Activated naive CD4-positive, alpha-beta T cell treated with anti-CD3 and anti-CD28 coated beads, Interleukin-2, amount 10 ng/mL, durations not matched to agents 7 days and 5 days (primary cell): ENCODE measurements around the gene HSPA9.

Experiments
- CTCF ChIA-PET: fragments of 350-600 bp; sonication (Branson Sonifier 250); formaldehyde crosslinking; loops from one replicate; lab custom pipeline; 2021; ENCODE audit warnings: antibody characterized with exemption; lab: Charles Lee
- DNase-seq: peaks from one replicate; pipeline ENCODE4 v3.0.0-alpha.2; 2020
- H3K27ac Mint-ChIP-seq: one replicate; pipeline ENCODE4 v1.8.0; 2021; ENCODE audit warnings: mild to moderate bottlenecking, moderate library complexity, mixed read lengths
- H3K27me3 Mint-ChIP-seq: one replicate; pipeline ENCODE4 v1.8.0; 2021; ENCODE audit warnings: mild to moderate bottlenecking, mixed read lengths
- H3K36me3 Mint-ChIP-seq: one replicate; pipeline ENCODE4 v1.8.0; 2021; ENCODE audit warnings: mixed read lengths
- H3K4me1 Mint-ChIP-seq: one replicate; pipeline ENCODE4 v1.8.0; 2021; ENCODE audit warnings: mixed read lengths
- H3K4me3 Mint-ChIP-seq: one replicate; pipeline ENCODE4 v1.8.0; 2021; ENCODE audit warnings: mild to moderate bottlenecking, moderate library complexity, mixed read lengths
- H3K9me3 Mint-ChIP-seq: one replicate; pipeline ENCODE4 v1.8.0; 2021; ENCODE audit warnings: mixed read lengths

The HSPA9 gene

DNA sequence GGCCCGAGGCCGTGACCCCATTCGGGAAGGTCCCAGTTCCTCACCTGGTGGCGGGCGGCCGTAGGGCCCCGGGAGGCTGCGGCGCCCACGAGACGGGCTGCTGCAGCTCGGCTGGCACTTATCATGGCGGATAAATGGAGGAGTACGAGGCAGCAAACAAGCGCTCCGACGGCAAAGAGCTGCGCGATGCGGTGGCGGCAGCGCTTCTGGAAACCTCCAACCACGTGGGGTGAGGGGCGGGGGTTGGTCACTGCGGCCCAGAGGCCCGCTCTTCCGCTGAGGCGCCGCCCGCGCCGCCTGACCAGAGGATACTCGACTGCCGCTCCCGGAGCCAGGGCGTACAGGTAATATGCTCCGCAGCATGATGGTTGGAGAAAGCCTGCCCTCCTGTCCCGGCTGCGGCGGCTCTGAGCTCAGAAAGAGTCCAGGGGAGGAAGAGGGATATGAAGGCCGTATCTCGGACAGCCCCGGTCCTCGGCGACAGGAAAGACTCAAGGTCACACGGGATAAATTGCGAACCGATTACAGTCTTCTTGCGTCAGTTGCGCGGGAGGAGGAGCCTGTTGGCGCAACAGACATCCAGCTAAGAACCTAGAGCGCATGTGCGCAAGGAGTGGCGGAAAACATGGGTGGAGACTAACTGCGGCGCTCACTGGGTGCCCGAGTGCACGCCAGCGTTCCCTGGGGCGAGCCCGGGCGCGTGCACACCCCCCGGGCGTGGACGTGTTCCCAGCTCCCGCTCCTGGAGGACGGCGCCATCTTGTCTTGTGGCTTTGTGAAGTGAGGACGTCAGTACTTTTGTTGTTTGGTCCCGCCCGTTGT, at the start of gene HSPA9:
TSS of gene HSPA9 (minus strand) at position 208 of the 822 bp plus-strand sequence. CDS start at position 125, 83 bp downstream.
- Mint-ChIP-seq H3K9me3 (no peaks in the 10 kb centered on the region), H3K36me3 (peaks cover 36% of the 10 kb centered on the region)
- CTCF ChIA-PET = interaction anchor here (1.5 kb wide), 1 partner anchor 222 kb away, joined by 4 read pairs; no protein-coding TSS in a partner anchor

DNA sequence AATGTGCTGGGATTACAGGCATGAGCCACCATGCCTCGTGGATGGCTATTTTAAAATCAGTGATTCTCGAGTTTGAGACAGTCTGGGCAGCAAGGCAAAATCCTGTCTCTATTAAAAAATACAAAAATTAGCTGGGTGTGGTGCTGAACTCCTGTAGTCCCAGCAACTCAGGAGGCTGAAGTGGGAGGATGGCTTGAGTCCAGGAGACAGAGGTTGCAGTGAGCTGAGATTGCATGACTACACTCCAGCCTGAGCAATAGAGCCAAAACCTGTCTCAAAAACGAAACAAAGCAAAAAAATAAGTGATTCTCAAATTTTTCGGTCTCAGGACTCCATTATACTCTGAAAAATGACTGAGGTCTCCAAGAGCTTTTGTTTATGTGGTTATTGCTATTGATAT, 47.9 kb upstream of the HSPA9 start:
- no peak overlapping the region for H3K27ac Mint-ChIP-seq
- peaks cover 66% of the 10 kb centered on the region for H3K27me3 Mint-ChIP-seq
- DNase-seq = no peak
- no peaks in the 10 kb centered on the region for H3K4me1 Mint-ChIP-seq
- H3K9me3 Mint-ChIP-seq = no peaks in the 10 kb centered on the region
- H3K4me3 Mint-ChIP-seq = no peak overlapping the region
- no peaks in the 10 kb centered on the region for H3K36me3 Mint-ChIP-seq
- CTCF ChIA-PET = interaction anchor here (0.9 to 1.0 kb wide), 2 partner anchors 17 to 22 kb away, joined by 3 to 4 read pairs; no protein-coding TSS in a partner anchor

More for the DNA sequence above, at the start of gene HSPA9:
- Mint-ChIP-seq H3K27me3 (no peaks in the 10 kb centered on the region), H3K4me3 (peak within 1 kb of the TSS; percentile 93), H3K27ac (peak within 1 kb of the TSS; percentile 99), H3K4me1 (peaks cover 44% of the 10 kb centered on the region)
- DNase-seq = peak; percentile 98

DNA sequence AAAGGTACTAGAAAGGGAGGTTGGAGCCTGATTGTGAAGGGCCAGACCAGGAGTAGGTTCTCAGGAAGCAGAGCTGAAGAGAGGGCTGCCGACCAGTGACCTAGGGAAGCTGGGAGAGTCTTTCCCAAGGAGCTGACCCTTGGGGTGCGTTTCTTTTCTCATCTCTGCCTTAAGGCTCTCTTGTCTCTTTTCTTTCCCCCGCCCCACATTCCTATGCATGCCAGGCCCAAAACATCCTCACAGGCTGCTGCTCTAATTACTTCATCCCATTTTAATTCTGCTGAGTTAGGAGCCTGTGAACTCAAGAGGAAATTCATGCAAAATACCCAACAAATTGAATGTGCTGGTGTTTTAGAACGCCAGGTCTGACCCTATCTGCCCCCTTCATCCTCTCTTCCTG, 46.9 kb upstream of the HSPA9 start:
- H3K4me1 Mint-ChIP-seq = no peaks in the 10 kb centered on the region
- no peak for DNase-seq
- H3K9me3 Mint-ChIP-seq = no peaks in the 10 kb centered on the region
- H3K27ac Mint-ChIP-seq = no peak overlapping the region
- CTCF ChIA-PET = no interaction called here
- H3K4me3 Mint-ChIP-seq = no peak overlapping the region
- H3K27me3 Mint-ChIP-seq = peaks cover 60% of the 10 kb centered on the region
- no peaks in the 10 kb centered on the region for H3K36me3 Mint-ChIP-seq

GRCh38 chr5:138620663-138621224, 45.5 kb upstream of the HSPA9 start:
- H3K4me1 Mint-ChIP-seq = no peaks in the 10 kb centered on the region
- CTCF ChIA-PET = interaction anchor here (1.1 kb wide), 1 partner anchor 26 kb away, joined by 3 read pairs; no protein-coding TSS in a partner anchor
- no peak overlapping the region for H3K4me3 Mint-ChIP-seq
- no peaks in the 10 kb centered on the region for H3K9me3 Mint-ChIP-seq
- H3K36me3 Mint-ChIP-seq = no peaks in the 10 kb centered on the region
- H3K27ac Mint-ChIP-seq = no peak overlapping the region
- DNase-seq = no peak
- H3K27me3 Mint-ChIP-seq = peaks cover 61% of the 10 kb centered on the region

DNA sequence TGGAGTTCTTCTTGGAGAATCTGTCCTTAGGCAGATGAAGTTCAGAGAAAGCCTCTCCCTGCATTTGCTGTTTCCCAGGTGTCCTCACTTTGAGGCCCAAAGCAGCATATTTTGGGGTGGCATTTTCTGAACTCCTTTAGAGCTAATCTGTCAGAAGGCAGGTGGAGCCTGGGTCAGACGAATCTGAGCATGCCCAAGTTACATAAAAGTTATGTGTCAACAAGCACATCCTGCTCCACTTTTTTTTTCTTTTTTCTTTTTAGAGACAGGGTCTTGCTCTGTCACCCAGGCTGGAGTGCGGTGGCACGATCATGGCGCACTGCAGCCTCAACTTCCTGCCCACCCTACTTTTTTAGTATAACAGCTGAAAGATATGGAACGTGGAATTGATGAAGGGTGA, 41.3 kb upstream of the HSPA9 start:
- no peaks in the 10 kb centered on the region for H3K9me3 Mint-ChIP-seq
- H3K4me3 Mint-ChIP-seq = no peak overlapping the region
- H3K27me3 Mint-ChIP-seq = peaks cover 53% of the 10 kb centered on the region
- DNase-seq = no peak
- no peak overlapping the region for H3K27ac Mint-ChIP-seq
- H3K36me3 Mint-ChIP-seq = no peaks in the 10 kb centered on the region
- no peaks in the 10 kb centered on the region for H3K4me1 Mint-ChIP-seq
- CTCF ChIA-PET = interaction anchor here (0.6 kb wide), 2 partner anchors 37 to 182 kb away, joined by 3 read pairs; no protein-coding TSS in a partner anchor

DNA sequence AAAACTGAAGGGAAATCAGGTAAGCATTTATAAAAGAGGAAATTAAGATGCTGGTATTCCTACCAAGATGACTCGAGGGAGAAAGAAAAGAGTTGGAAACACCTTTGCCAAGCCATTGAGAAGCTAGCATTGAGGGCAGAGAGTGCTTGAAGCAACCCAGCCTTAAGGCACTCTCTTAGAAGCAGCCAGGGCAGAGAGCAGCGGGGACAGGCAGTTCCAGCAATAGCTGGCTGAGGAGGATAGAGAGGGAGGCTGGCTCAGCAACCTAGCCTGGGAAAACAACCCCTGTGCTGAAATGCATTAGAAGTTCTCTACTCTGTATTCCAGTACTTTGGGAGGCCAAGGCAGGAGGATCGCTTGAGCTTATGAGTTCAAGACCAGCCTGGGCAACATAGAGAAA, 40.3 kb upstream of the HSPA9 start:
- Mint-ChIP-seq H3K36me3 (no peaks in the 10 kb centered on the region), H3K27me3 (peaks cover 60% of the 10 kb centered on the region), H3K4me1 (peaks cover 2% of the 10 kb centered on the region), H3K27ac (no peak overlapping the region), H3K9me3 (no peaks in the 10 kb centered on the region), H3K4me3 (no peak overlapping the region)
- DNase-seq = no peak
- CTCF ChIA-PET = no interaction called here

DNA sequence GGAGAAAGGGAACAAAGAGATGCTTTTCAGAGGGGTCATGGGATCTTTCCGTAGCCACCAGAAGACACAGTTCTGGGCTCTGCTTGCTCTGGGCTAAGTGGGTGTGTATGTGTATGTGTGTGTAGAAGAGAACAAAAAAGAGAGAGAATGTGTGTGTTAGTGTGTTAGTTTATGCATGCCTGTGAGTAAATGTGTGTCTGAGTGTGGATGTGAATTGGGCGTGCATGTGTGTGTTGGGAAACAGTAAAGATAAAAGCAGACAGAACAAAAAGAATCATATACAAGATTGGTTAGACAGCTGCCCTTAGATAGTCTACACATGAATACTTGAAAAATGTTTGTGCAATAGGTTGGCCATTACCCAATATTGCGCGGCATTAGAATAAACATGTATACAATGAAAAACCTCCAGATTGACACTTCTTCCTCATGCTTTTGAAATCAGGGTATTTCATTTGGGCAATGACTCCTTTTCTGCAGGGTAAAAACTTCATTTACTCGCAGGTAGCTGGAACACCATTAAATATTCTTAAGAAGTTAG, 36.5 kb upstream of the HSPA9 start:
- CTCF ChIA-PET = interaction anchor here (1.7 kb wide), 1 partner anchor 29 kb away, joined by 4 read pairs; no protein-coding TSS in a partner anchor

GRCh38 chr5:138610918-138611677, 35.9 kb upstream of the HSPA9 start:
- Mint-ChIP-seq H3K27me3 (peaks cover 61% of the 10 kb centered on the region), H3K4me1 (peaks cover 2% of the 10 kb centered on the region), H3K9me3 (no peaks in the 10 kb centered on the region), H3K4me3 (no peak overlapping the region), H3K36me3 (no peaks in the 10 kb centered on the region), H3K27ac (no peak overlapping the region)
- DNase-seq = no peak
- CTCF ChIA-PET = interaction anchor here (1.7 kb wide), 1 partner anchor 30 kb away, joined by 4 read pairs; no protein-coding TSS in a partner anchor

More for the DNA sequence above, 36.5 kb upstream of the HSPA9 start:
- Mint-ChIP-seq H3K27ac (no peak overlapping the region), H3K9me3 (no peaks in the 10 kb centered on the region), H3K36me3 (no peaks in the 10 kb centered on the region), H3K4me3 (no peak overlapping the region), H3K27me3 (peaks cover 63% of the 10 kb centered on the region), H3K4me1 (peaks cover 2% of the 10 kb centered on the region)
- no peak for DNase-seq

DNA sequence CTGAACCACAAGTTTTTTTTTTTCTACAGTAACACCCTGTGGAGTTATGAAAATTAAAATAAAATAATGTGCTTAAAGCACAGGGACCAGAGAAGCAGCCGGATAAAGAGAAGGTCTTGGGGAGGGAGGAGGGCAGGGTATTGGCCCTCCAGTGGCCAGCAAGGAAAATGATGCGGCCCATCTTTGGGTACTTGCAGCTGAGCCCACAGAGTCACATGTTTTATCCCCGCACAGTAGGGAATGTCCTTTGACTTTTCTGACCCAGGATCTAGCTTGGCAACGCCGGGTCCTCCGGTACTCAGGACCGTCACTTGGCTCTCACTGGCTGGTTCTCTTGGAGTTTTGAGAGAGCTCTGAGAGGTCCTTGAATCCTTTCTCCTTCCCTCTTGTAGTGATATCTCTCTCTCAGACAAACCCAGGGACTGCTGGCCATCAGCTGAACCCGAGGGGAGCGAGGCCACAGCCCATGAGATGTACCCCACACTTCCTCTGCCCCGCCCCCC, 35.3 kb upstream of the HSPA9 start:
- Mint-ChIP-seq H3K4me1 (peaks cover 2% of the 10 kb centered on the region), H3K36me3 (no peaks in the 10 kb centered on the region), H3K27me3 (peaks cover 60% of the 10 kb centered on the region), H3K9me3 (no peaks in the 10 kb centered on the region), H3K27ac (no peak overlapping the region), H3K4me3 (no peak overlapping the region)
- CTCF ChIA-PET = interaction anchor here (1.7 kb wide), 1 partner anchor 31 kb away, joined by 4 read pairs; no protein-coding TSS in a partner anchor
- no peak for DNase-seq

DNA sequence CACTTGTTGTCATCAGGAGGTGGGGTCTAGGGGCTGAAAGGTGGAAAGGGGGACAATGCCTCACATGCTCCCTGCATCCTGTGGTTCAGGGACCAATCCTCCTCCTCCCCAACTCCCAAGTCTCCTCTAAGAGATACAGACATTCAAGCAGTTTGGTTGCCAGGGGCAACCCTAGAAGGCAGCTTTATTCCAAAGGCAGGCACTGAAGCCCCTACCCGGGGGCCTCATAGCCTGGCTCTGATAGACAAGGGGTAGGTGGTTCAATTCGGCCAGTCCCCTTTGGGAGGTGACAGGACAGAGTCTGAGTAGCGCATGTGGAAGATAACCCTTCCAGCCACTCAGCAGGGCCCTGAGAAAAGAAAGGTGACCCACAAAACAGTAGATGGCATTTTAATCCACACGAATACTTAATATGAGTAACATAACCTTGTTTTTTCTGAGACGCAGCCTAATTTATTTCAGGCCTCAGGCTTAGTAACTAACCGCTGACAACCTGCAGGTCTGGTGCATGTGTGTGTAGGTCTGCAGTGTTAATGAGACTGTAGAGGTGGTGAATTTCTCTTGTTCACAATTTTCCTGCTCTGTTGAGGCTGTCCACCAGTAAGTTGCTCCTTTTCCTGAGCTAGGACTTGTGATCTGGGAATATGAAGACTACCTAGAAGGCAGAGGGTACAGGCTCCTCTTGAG, 31.3 kb upstream of the HSPA9 start:
- Mint-ChIP-seq H3K9me3 (no peaks in the 10 kb centered on the region), H3K4me1 (peaks cover 2% of the 10 kb centered on the region), H3K36me3 (no peaks in the 10 kb centered on the region), H3K27ac (no peak overlapping the region), H3K4me3 (no peak overlapping the region), H3K27me3 (peaks cover 74% of the 10 kb centered on the region)
- DNase-seq = no peak
- CTCF ChIA-PET = no interaction called here

DNA sequence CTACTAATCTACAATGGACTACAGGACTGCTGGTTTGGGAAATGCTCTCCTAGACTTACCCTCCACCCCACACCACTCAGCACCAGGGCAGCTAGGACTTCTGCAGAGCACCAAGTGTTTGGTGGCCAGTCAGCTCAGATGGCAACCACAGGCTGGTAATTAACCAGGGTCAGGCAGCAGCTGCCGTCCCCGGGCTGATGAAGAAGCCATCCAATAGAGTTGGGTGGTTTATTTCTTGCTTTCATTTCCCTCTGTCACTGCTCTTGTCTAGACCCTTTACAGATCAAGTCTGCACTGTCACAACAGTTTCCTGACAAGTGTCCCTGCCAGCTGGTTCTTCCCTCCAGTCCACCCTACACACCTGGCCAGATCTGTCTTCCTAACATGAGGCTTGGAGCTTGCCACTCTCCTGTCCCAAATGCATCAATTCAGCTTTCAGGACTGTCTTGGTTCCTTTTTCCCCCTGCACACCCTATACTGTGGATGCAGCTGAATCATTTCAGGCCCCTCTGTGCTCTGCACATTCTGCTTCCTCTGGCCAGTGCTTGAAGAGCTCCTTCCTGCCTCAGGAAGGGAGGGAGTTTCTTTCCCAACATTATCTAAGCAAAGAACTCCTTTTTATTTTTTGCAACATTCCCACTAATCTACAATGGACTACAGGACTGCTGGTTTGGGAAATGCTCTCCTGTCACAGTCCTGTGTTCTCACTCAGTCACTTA, 30.2 kb upstream of the HSPA9 start:
- H3K27me3 Mint-ChIP-seq = peaks cover 74% of the 10 kb centered on the region
- no peaks in the 10 kb centered on the region for H3K9me3 Mint-ChIP-seq
- no peak for DNase-seq
- no peaks in the 10 kb centered on the region for H3K4me1 Mint-ChIP-seq
- H3K27ac Mint-ChIP-seq = no peak overlapping the region
- H3K4me3 Mint-ChIP-seq = no peak overlapping the region
- CTCF ChIA-PET = no interaction called here
- H3K36me3 Mint-ChIP-seq = no peaks in the 10 kb centered on the region

GRCh38 chr5:138604176-138604785, 29.1 kb upstream of the HSPA9 start:
- CTCF ChIA-PET = interaction anchor here (0.7 to 0.8 kb wide), 3 partner anchors 25 to 668 kb away, joined by 3 read pairs; no protein-coding TSS in a partner anchor
- Mint-ChIP-seq H3K4me3 (no peak overlapping the region), H3K27ac (no peak overlapping the region), H3K4me1 (no peaks in the 10 kb centered on the region), H3K27me3 (peaks cover 68% of the 10 kb centered on the region), H3K36me3 (no peaks in the 10 kb centered on the region), H3K9me3 (no peaks in the 10 kb centered on the region)
- no peak for DNase-seq
